T-cell (primary cell): ENCODE results near the gene EML4. TPM values are rescaled to one million over a fixed set of nuclear protein-coding genes. Genes with fewer than 3 reads are reported as not detected.

Experiments
- ATAC-seq, 4 experiments: fragments of 200-7000 bp in 3 of 4; fragments of 150-1000 bp in 1 of 4; cut with Tn5 transposase; replicated peaks in 1 of 4; 1 replicate in 3 of 4; 2 replicates in 1 of 4; pipeline ENCODE4 v1.10.0; 2021; ENCODE audit warnings: moderate library complexity in 3 of 4, mild to moderate bottlenecking in 2 of 4, moderate number of reproducible peaks in 1 of 4
- CTCF ChIA-PET, 2 donors: fragments of 300-600 bp; sonication (Branson Sonifier 250); formaldehyde crosslinking; loops; one replicate each; lab custom pipeline; 2022; ENCODE audit warnings: antibody characterized with exemption in 2 of 2; lab: Charles Lee
- POLR2A ChIA-PET, 2 donors: fragments of 300-600 bp; sonication (Branson Sonifier 250); formaldehyde crosslinking; loops; one replicate each; lab custom pipeline; 2022; ENCODE audit warnings: antibody characterized with exemption in 2 of 2; lab: Charles Lee
- DNase-seq, 35 experiments: peaks; one replicate each; pipeline versions ENCODE4 v3.0.0 to v3.0.0-alpha.2; 2013 to 2023
- H3K27ac ChIP-seq: one replicate; pipeline ENCODE4 v1.5.1; 2013; ENCODE audit warnings: low read length
- H3K27me3 ChIP-seq, 2 experiments: replicated peaks in 1 of 2; 1 replicate in 1 of 2; 2 replicates in 1 of 2; pipeline versions ENCODE4 v1.6.1 to v1.7.0; 2013; ENCODE audit warnings: low read length in 1 of 2, mixed read lengths in 1 of 2; ENCODE audit not compliant: control insufficient read depth in 2 of 2, insufficient read depth in 2 of 2; ENCODE audit errors: extremely low read depth in 1 of 2
- H3K36me3 ChIP-seq, 2 donors: 1 replicate in 1 of 2; 2 replicates in 1 of 2; pipeline versions ENCODE4 v1.6.1 to v1.7.0; 2013; ENCODE audit warnings: low read length in 1 of 2; ENCODE audit not compliant: control insufficient read depth in 2 of 2, insufficient read depth in 1 of 2; ENCODE audit errors: extremely low read depth in 1 of 2
- H3K4me1 ChIP-seq, 2 experiments: 1 replicate in 1 of 2; 2 replicates in 1 of 2; pipeline versions ENCODE4 v1.6.1 to v1.7.0; 2013; ENCODE audit warnings: low read length in 2 of 2, mixed read lengths in 1 of 2; ENCODE audit not compliant: insufficient read depth in 2 of 2, control insufficient read depth in 1 of 2; ENCODE audit errors: extremely low read depth in 1 of 2
- H3K4me3 ChIP-seq, 2 donors: 1 replicate in 1 of 2; 2 replicates in 1 of 2; pipeline versions ENCODE4 v1.5.1 to v1.7.0; 2013; ENCODE audit warnings: mild to moderate bottlenecking in 2 of 2, low read length in 1 of 2, moderate library complexity in 1 of 2; ENCODE audit not compliant: control insufficient read depth in 1 of 2; ENCODE audit errors: extremely low read depth in 1 of 2
- H3K9me3 ChIP-seq: 2 replicates; pipeline ENCODE4 v1.7.0; 2013
- H3K27ac Mint-ChIP-seq, 2 donors: one replicate each; pipeline ENCODE4 v1.8.0; 2020 to 2021; ENCODE audit warnings: mild to moderate bottlenecking in 2 of 2, mixed read lengths in 2 of 2
- H3K27me3 Mint-ChIP-seq, 2 donors: one replicate each; pipeline ENCODE4 v1.8.0; 2021 to 2022; ENCODE audit warnings: mixed read lengths in 2 of 2
- H3K36me3 Mint-ChIP-seq: one replicate; pipeline ENCODE4 v1.8.0; 2021; ENCODE audit warnings: mixed read lengths
- H3K4me1 Mint-ChIP-seq, 3 donors: one replicate each; pipeline ENCODE4 v1.8.0; 2020 to 2022; ENCODE audit warnings: mixed read lengths in 3 of 3, mild to moderate bottlenecking in 1 of 3
- H3K4me3 Mint-ChIP-seq, 3 donors: one replicate each; pipeline ENCODE4 v1.8.0; 2020 to 2022; ENCODE audit warnings: mild to moderate bottlenecking in 3 of 3, mixed read lengths in 3 of 3, moderate library complexity in 3 of 3
- H3K9me3 Mint-ChIP-seq, 3 donors: one replicate each; pipeline ENCODE4 v1.8.0; 2020 to 2022; ENCODE audit warnings: mixed read lengths in 3 of 3
- WGBS: methylation state at CpG from one replicate; pipeline ENCODE4 v1.1.5; 2013; ENCODE audit warnings: missing lambda C conversion rate; ENCODE audit not compliant: insufficient coverage; 5-methylcytosine and 5-hydroxymethylcytosine counted together
- total RNA-seq, 35 experiments: library from RNA in 6 of 35; stranded (reverse) in 6 of 35; fragments of 120-200 nt in 1 of 35; gene quantifications; one replicate each; pipeline versions ENCODE4 v1.2.1 to v1.2.4 and lab custom pipeline; 2013 to 2026

EML4 gene
- total RNA-seq, 5 donors from 2014 or later (not counting 1 experiment from before 2014, with no cell fraction given) = 101 to 223 (median 123) TPM

GRCh38 chr2:42296226-42296625 is 127.1 kb downstream of the EML4 start:
- Mint-ChIP-seq H3K9me3 (no peaks in the 10 kb centered on the region), H3K4me1 (peaks cover 58 to 72% (median 65%) of the 10 kb centered on the region in 3 donors), H3K4me3 (peak overlapping the region in 2 of 3 donors; percentile 14 to 61), H3K36me3 (peaks cover 81% of the 10 kb centered on the region), H3K27ac (peak overlapping the region; percentile 89 to 99), H3K27me3 (no peaks in the 10 kb centered on the region)
- ChIA-PET POLR2A (interaction anchor here (0.5 to 0.7 kb wide), 3 partner anchors 16 to 130 kb away, joined by 3 to 6 read pairs (median 4); no protein-coding TSS in a partner anchor), CTCF (interaction anchor here (0.6 to 1.2 kb wide), 2 partner anchors 30 to 191 kb away, joined by 3 to 6 read pairs; no protein-coding TSS in a partner anchor)
- ATAC-seq (no peak), DNase-seq (peak in 1 of 35 experiments; percentile 30)
- peak overlapping the region; percentile 71 for H3K27ac ChIP-seq
- peaks cover 20 to 26% of the 10 kb centered on the region in 2 experiments for H3K4me1 ChIP-seq
- H3K4me3 ChIP-seq = no peak overlapping the region
- H3K9me3 ChIP-seq = no peaks in the 10 kb centered on the region
- no peaks in the 10 kb centered on the region for H3K27me3 ChIP-seq
- no CpG with 5 or more reads among the region's 2 CpGs for WGBS
- H3K36me3 ChIP-seq = peaks cover 4 to 52% of the 10 kb centered on the region in 2 donors

GRCh38 chr2:42297322-42297936 is 128.3 kb downstream of the EML4 start:
- no peaks in the 10 kb centered on the region for H3K27me3 Mint-ChIP-seq
- no peaks in the 10 kb centered on the region for H3K27me3 ChIP-seq
- H3K27ac ChIP-seq = peak overlapping the region; percentile 71
- DNase-seq (peak in 10 of 35 experiments; percentile 6 to 66 (median 11)), ATAC-seq (peak; percentile 84 to 95 (median 92))
- no peaks in the 10 kb centered on the region for H3K9me3 ChIP-seq
- H3K4me1 Mint-ChIP-seq = peaks cover 58 to 67% (median 58%) of the 10 kb centered on the region in 3 donors
- peaks cover 76% of the 10 kb centered on the region for H3K36me3 Mint-ChIP-seq
- ChIA-PET CTCF (no interaction called here), POLR2A (interaction anchor here in 1 of 2 donors (1.0 kb wide), 1 partner anchor 22 kb away, joined by 4 read pairs; no protein-coding TSS in a partner anchor)
- H3K4me3 Mint-ChIP-seq = peak overlapping the region; percentile 43 to 61 (median 45)
- peaks cover 20 to 26% of the 10 kb centered on the region in 2 experiments for H3K4me1 ChIP-seq
- H3K4me3 ChIP-seq = no peak overlapping the region
- peak overlapping the region; percentile 89 to 99 for H3K27ac Mint-ChIP-seq
- H3K36me3 ChIP-seq = peaks cover 4 to 50% of the 10 kb centered on the region in 2 donors
- H3K9me3 Mint-ChIP-seq = no peaks in the 10 kb centered on the region
- WGBS = no CpG with 5 or more reads among the region's 2 CpGs

DNA sequence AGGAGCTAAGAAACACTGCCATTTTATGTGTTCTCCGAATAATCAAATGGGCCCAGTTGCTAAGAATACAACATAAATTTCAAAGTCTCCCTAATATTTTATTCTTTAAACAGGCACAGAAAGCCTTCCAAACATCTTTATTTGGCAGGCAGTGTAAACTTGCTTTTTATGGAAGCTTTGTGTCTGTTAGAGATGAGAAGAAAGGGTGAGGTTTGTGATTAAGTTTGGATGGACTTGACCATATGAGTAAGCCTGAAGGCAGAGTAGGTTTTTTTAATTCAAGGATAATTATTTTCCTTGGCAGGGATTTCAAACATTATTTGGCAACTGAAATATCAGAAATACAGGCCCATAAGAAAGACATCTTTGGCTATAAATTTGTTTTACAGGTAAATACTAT is 129.0 kb downstream of the EML4 start:
- Mint-ChIP-seq H3K27me3 (no peaks in the 10 kb centered on the region), H3K4me3 (peak overlapping the region in 2 of 3 donors; percentile 9 to 61), H3K4me1 (peaks cover 56 to 63% (median 59%) of the 10 kb centered on the region in 3 donors), H3K36me3 (peaks cover 73% of the 10 kb centered on the region), H3K27ac (peak overlapping the region; percentile 89 to 99), H3K9me3 (no peaks in the 10 kb centered on the region)
- ChIA-PET POLR2A (interaction anchor here (0.7 to 1.0 kb wide), 3 partner anchors 23 to 61 kb away, joined by 3 to 4 read pairs (median 3); no protein-coding TSS in a partner anchor), CTCF (interaction anchor here in 1 of 2 donors (0.6 kb wide), 1 partner anchor 174 kb away, joined by 3 read pairs; no protein-coding TSS in a partner anchor)
- H3K27ac ChIP-seq = peak overlapping the region; percentile 71
- H3K4me3 ChIP-seq = no peak overlapping the region
- no peak for DNase-seq
- ATAC-seq = no peak
- H3K9me3 ChIP-seq = no peaks in the 10 kb centered on the region
- peaks cover 17 to 26% of the 10 kb centered on the region in 2 experiments for H3K4me1 ChIP-seq
- H3K36me3 ChIP-seq = peaks cover 4 to 50% of the 10 kb centered on the region in 2 donors
- WGBS = no CpG with 5 or more reads among the region's 1 CpG
- H3K27me3 ChIP-seq = no peaks in the 10 kb centered on the region

GRCh38 chr2:42298996-42299754 is 130.0 kb downstream of the EML4 start:
- WGBS = 100% methylated on average over 1 of the region's 3 CpGs
- Mint-ChIP-seq H3K27ac (peak overlapping the region; percentile 86 to 99), H3K27me3 (no peaks in the 10 kb centered on the region), H3K4me1 (peaks cover 58 to 66% (median 65%) of the 10 kb centered on the region in 3 donors), H3K36me3 (peaks cover 75% of the 10 kb centered on the region), H3K4me3 (peak overlapping the region in 1 of 3 donors; percentile 56), H3K9me3 (no peaks in the 10 kb centered on the region)
- H3K27ac ChIP-seq = peak overlapping the region; percentile 71
- ATAC-seq = no peak
- POLR2A ChIA-PET = interaction anchor here in 1 of 2 donors (0.8 kb wide), 1 partner anchor 30 kb away, joined by 3 read pairs; no protein-coding TSS in a partner anchor
- H3K9me3 ChIP-seq = no peaks in the 10 kb centered on the region
- CTCF ChIA-PET = interaction anchor here in 1 of 2 donors (0.6 kb wide), 1 partner anchor 175 kb away, joined by 3 read pairs; no protein-coding TSS in a partner anchor
- no peak for DNase-seq
- no peak overlapping the region for H3K4me3 ChIP-seq
- H3K36me3 ChIP-seq = peaks cover 4 to 54% of the 10 kb centered on the region in 2 donors
- H3K4me1 ChIP-seq = peaks cover 17 to 26% of the 10 kb centered on the region in 2 experiments
- H3K27me3 ChIP-seq = no peaks in the 10 kb centered on the region

- Mint-ChIP-seq H3K27ac (peak overlapping the region; percentile 86 to 99), H3K9me3 (no peaks in the 10 kb centered on the region), H3K4me3 (no peak overlapping the region), H3K36me3 (peaks cover 67% of the 10 kb centered on the region), H3K4me1 (peaks cover 51 to 64% (median 63%) of the 10 kb centered on the region in 3 donors), H3K27me3 (no peaks in the 10 kb centered on the region)
- Histone ChIP-seq H3K9me3 (no peaks in the 10 kb centered on the region), H3K27me3 (no peaks in the 10 kb centered on the region), H3K36me3 (peaks cover 0 to 57% of the 10 kb centered on the region in 2 donors), H3K27ac (peak overlapping the region; percentile 2), H3K4me3 (no peak overlapping the region), H3K4me1 (peaks cover 17 to 26% of the 10 kb centered on the region in 2 experiments)
- no peak for ATAC-seq
- no peak for DNase-seq
- POLR2A ChIA-PET = no interaction called here
- WGBS = 86% methylated on average over 2 of the region's 2 CpGs
- CTCF ChIA-PET = no interaction called here
Observed at GRCh38 chr2:42300527-42300926, 131.4 kb downstream of the EML4 start.

- H3K4me3 ChIP-seq = no peak overlapping the region
- H3K9me3 Mint-ChIP-seq = no peaks in the 10 kb centered on the region
- H3K36me3 ChIP-seq = peaks cover 0 to 65% of the 10 kb centered on the region in 2 donors
- H3K9me3 ChIP-seq = no peaks in the 10 kb centered on the region
- DNase-seq (no peak), ATAC-seq (no peak)
- peaks cover 55% of the 10 kb centered on the region for H3K36me3 Mint-ChIP-seq
- H3K4me1 ChIP-seq = peaks cover 10 to 11% of the 10 kb centered on the region in 2 experiments
- no peak overlapping the region for H3K27ac ChIP-seq
- 81% methylated on average over 3 of the region's 3 CpGs for WGBS
- peak overlapping the region; percentile 67 to 71 for H3K27ac Mint-ChIP-seq
- POLR2A ChIA-PET = interaction anchor here in 1 of 2 donors (0.6 kb wide), 1 partner anchor 17 kb away, joined by 4 read pairs; no protein-coding TSS in a partner anchor
- H3K27me3 ChIP-seq = no peaks in the 10 kb centered on the region
- no peaks in the 10 kb centered on the region for H3K27me3 Mint-ChIP-seq
- peaks cover 38 to 52% (median 51%) of the 10 kb centered on the region in 3 donors for H3K4me1 Mint-ChIP-seq
- H3K4me3 Mint-ChIP-seq = no peak overlapping the region
- CTCF ChIA-PET = no interaction called here
Observed at GRCh38 chr2:42303252-42303651, 134.1 kb downstream of the EML4 start.
